ENCODE measurements around the gene KRTAP4-9.
"Not testable (repeated sequence)": the region's sequence is repeated elsewhere in the genome, so short reads cannot be mapped to it uniquely, and the experiment has no call there.

The KRTAP4-9 gene

GRCh38 chr17:41082626-41083025 is 22.6 kb upstream of the KRTAP4-9 start:
- TF ChIP-seq ZNF565 (CRISPR knock-in tag; conservative IDR thresholded peaks at IDR 0.05; ENCODE audit: low read depth) (no peak), CSRNP3 (CRISPR knock-in tag; IDR thresholded peaks at IDR 0.05) (no peak), PATZ1 (CRISPR knock-in tag; IDR thresholded peaks at IDR 0.05; ENCODE audit: borderline replicate concordance) (no peak), TOX (CRISPR knock-in tag; IDR thresholded peaks at IDR 0.05; ENCODE audit: borderline replicate concordance) (no peak), ZFP30 (CRISPR knock-in tag; IDR thresholded peaks at IDR 0.05) (no peak), BACH2 (CRISPR knock-in tag; IDR thresholded peaks at IDR 0.05; ENCODE audit: borderline replicate concordance) (no peak), ARNTL (CRISPR knock-in tag; IDR thresholded peaks at IDR 0.05; ENCODE audit: borderline replicate concordance, low read depth) (no peak), TCF4 (CRISPR knock-in tag; IDR thresholded peaks at IDR 0.05; ENCODE audit: borderline replicate concordance) (no peak), ZNF8 (CRISPR knock-in tag; IDR thresholded peaks at IDR 0.05) (no peak), ESRRG (CRISPR knock-in tag; IDR thresholded peaks at IDR 0.05) (no peak), CREB5 (CRISPR knock-in tag; IDR thresholded peaks at IDR 0.05; ENCODE audit: low read depth) (no peak), ISL1 (CRISPR knock-in tag; IDR thresholded peaks at IDR 0.05) (no peak), POU6F1 (CRISPR knock-in tag; IDR thresholded peaks at IDR 0.05; ENCODE audit: borderline replicate concordance, low read depth) (no peak), ZFP3 (CRISPR knock-in tag; IDR thresholded peaks at IDR 0.05) (no peak), ZNF70 (CRISPR knock-in tag; IDR thresholded peaks at IDR 0.05) (no peak), ZC3H10 (CRISPR knock-in tag; IDR thresholded peaks at IDR 0.05) (no peak), GLIS3 (CRISPR knock-in tag; IDR thresholded peaks at IDR 0.05) (no peak), SNAI2 (CRISPR knock-in tag; IDR thresholded peaks at IDR 0.05) (no peak), PPARA (CRISPR knock-in tag; IDR thresholded peaks at IDR 0.05; ENCODE audit: borderline replicate concordance) (no peak), TSHZ2 (CRISPR knock-in tag; IDR thresholded peaks at IDR 0.05) (no peak)
- no peak for ATAC-seq

- peak; percentile 83 for ATAC-seq
Observed at GRCh38 chr17:41083427-41083826, 21.8 kb upstream of the KRTAP4-9 start.

GRCh38 chr17:41084100-41084856 is 20.9 kb upstream of the KRTAP4-9 start, which contains the start of gene KRTAP4-7:
Gene KRTAP4-7 (plus strand): TSS chr17:41084150. CDS start chr17:41084207, 57 bp downstream.
- ATAC-seq, result peak; percentile 47; the same call in 2 of the 3 replicates

GRCh38 chr17:41088760-41089352 is 16.3 kb upstream of the KRTAP4-9 start:
- not testable (repeated sequence) for ATAC-seq
